Neural progenitor cell (in vitro differentiated cells): Measurements from ENCODE around the gene LIMK1. TPM values are rescaled to one million over a fixed set of nuclear protein-coding genes. Genes with fewer than 3 reads are reported as not detected.
A peak's percentile ranks its signal among the peaks of the same experiment; 100 is the strongest.

Source experiments
- DNase-seq: peaks from one replicate; pipeline ENCODE4 v3.0.0-alpha.2; 2016; ENCODE audit warnings: low spot score
- H2AFZ ChIP-seq: fragments of 200-600 bp; sonication (generic); replicated peaks from 2 replicates; pipeline ENCODE4 v1.6.1; 2016; ENCODE audit warnings: antibody characterized with exemption
- H3F3A ChIP-seq: fragments of 200-600 bp; sonication (generic); 2 replicates; pipeline ENCODE4 v1.6.1; 2016; ENCODE audit warnings: antibody characterized with exemption, low read depth
- H3K27ac ChIP-seq: fragments of 200-600 bp; sonication (generic); 2 replicates; pipeline ENCODE4 v1.5.1; 2016; ENCODE audit warnings: mild to moderate bottlenecking
- H3K27me3 ChIP-seq: fragments of 200-600 bp; sonication (generic); 2 replicates; pipeline ENCODE4 v1.6.1; 2016; ENCODE audit warnings: mild to moderate bottlenecking, moderate library complexity
- H3K36me3 ChIP-seq: fragments of 200-600 bp; sonication (generic); 2 replicates; pipeline ENCODE4 v1.5.1; 2016
- H3K4me1 ChIP-seq: fragments of 200-600 bp; sonication (generic); 2 replicates; pipeline ENCODE4 v1.6.1; 2016; ENCODE audit warnings: mixed run types
- H3K4me2 ChIP-seq: fragments of 200-600 bp; sonication (generic); 2 replicates; pipeline ENCODE4 v1.6.1; 2016
- H3K4me3 ChIP-seq: fragments of 200-600 bp; sonication (generic); 2 replicates; pipeline ENCODE4 v1.5.1; 2016
- H3K79me2 ChIP-seq: fragments of 200-600 bp; sonication (generic); 2 replicates; pipeline ENCODE4 v1.6.1; 2016; ENCODE audit warnings: low read depth
- H3K9ac ChIP-seq: fragments of 200-600 bp; sonication (generic); 2 replicates; pipeline ENCODE4 v1.6.1; 2016
- H3K9me3 ChIP-seq: fragments of 200-600 bp; sonication (generic); 2 replicates; pipeline ENCODE4 v1.5.1; 2016; ENCODE audit warnings: low read depth
- H4K20me1 ChIP-seq: fragments of 200-600 bp; sonication (generic); 2 replicates; pipeline ENCODE4 v1.6.1; 2016; ENCODE audit warnings: low read depth
- H3K27ac Mint-ChIP-seq: 3 replicates; pipeline ENCODE4 v1.8.0; 2021; ENCODE audit warnings: mixed read lengths
- H3K27me3 Mint-ChIP-seq: 2 replicates; pipeline ENCODE4 v1.8.0; 2022; ENCODE audit warnings: low read depth, mild to moderate bottlenecking, inconsistent platforms, moderate library complexity, mixed read lengths; ENCODE audit not compliant: insufficient read depth
- H3K36me3 Mint-ChIP-seq: 3 replicates; pipeline ENCODE4 v1.8.0; 2021; ENCODE audit warnings: mixed read lengths
- H3K4me1 Mint-ChIP-seq: 3 replicates; pipeline ENCODE4 v1.8.0; 2021; ENCODE audit warnings: mixed read lengths
- H3K4me3 Mint-ChIP-seq: 3 replicates; pipeline ENCODE4 v1.8.0; 2021; ENCODE audit warnings: mild to moderate bottlenecking, moderate library complexity, mixed read lengths
- H3K9me3 Mint-ChIP-seq: 3 replicates; pipeline ENCODE4 v1.8.0; 2020; ENCODE audit warnings: mixed read lengths
- EZH2 ChIP-seq: fragments of 200-600 bp; sonication (generic); IDR thresholded peaks from 2 replicates; pipeline ENCODE4 v1.6.1; 2017; ENCODE audit warnings: antibody characterized with exemption, mild to moderate bottlenecking, moderate library complexity
- EZH2phosphoT487 ChIP-seq: fragments of 200-600 bp; sonication (generic); IDR thresholded peaks from 2 replicates; pipeline ENCODE4 v1.6.1; 2017; ENCODE audit warnings: antibody characterized with exemption
- total RNA-seq: library from RNA; depleted of rRNA; stranded (reverse); fragments of >200 nt; gene quantifications from 2 replicates; pipeline ENCODE4 v1.2.3, GENCODE V29; 2015; ENCODE audit warnings: low replicate concordance
- TF ChIP-seq, protein P1 (sequence below): fragments of 200-600 bp; sonication (generic); IDR thresholded peaks from 2 replicates; pipeline ENCODE4 v1.5.1; 2017; ENCODE audit warnings: antibody characterized with exemption, mild to moderate bottlenecking

The LIMK1 gene
- total RNA-seq, 1 donor from 2014 or later = 29.9 TPM

DNA sequence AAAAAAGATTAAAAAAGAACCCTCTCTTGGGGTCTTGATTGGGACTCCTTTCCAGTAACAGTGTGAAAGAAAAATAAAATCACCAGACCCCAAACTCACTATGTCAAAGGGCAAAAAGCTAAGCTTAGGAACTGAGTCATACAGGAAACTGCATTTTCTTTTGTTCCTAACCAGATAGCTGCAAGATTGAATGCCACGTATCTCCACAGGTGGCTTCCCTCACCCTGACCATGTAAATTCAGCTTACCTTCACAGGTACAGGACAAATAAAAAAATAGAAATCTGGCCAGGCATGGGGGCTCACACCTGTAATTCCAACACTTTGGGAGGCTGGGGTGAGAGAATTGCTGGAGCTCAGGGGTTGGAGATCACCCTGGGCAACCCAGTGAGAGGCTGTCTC, 58.1 kb downstream of the LIMK1 start:
- DNase-seq = no peak

GRCh38 chr7:74143383-74143782, 59.8 kb downstream of the LIMK1 start:
- Histone ChIP-seq H3K27me3 (no peaks in the 10 kb centered on the region), H3K36me3 (no peaks in the 10 kb centered on the region), H3K4me3 (no peak overlapping the region), H3K9me3 (no peaks in the 10 kb centered on the region), H4K20me1 (no peaks in the 10 kb centered on the region), H2AFZ (no peak overlapping the region), H3K79me2 (no peaks in the 10 kb centered on the region), H3K4me2 (no peak overlapping the region), H3K4me1 (peaks cover 11% of the 10 kb centered on the region), H3K9ac (no peak overlapping the region), H3K27ac (no peak overlapping the region), H3F3A (peaks cover 14% of the 10 kb centered on the region)
- Mint-ChIP-seq H3K36me3 (no peaks in the 10 kb centered on the region), H3K4me1 (peaks cover 11% of the 10 kb centered on the region), H3K4me3 (no peak overlapping the region), H3K27me3 (no peaks in the 10 kb centered on the region), H3K9me3 (peaks cover 8% of the 10 kb centered on the region), H3K27ac (peak overlapping the region; percentile 31)
- TF ChIP-seq, protein P1, sequence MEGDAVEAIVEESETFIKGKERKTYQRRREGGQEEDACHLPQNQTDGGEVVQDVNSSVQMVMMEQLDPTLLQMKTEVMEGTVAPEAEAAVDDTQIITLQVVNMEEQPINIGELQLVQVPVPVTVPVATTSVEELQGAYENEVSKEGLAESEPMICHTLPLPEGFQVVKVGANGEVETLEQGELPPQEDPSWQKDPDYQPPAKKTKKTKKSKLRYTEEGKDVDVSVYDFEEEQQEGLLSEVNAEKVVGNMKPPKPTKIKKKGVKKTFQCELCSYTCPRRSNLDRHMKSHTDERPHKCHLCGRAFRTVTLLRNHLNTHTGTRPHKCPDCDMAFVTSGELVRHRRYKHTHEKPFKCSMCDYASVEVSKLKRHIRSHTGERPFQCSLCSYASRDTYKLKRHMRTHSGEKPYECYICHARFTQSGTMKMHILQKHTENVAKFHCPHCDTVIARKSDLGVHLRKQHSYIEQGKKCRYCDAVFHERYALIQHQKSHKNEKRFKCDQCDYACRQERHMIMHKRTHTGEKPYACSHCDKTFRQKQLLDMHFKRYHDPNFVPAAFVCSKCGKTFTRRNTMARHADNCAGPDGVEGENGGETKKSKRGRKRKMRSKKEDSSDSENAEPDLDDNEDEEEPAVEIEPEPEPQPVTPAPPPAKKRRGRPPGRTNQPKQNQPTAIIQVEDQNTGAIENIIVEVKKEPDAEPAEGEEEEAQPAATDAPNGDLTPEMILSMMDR = no peak
- TF ChIP-seq EZH2phosphoT487 (no peak), EZH2 (no peak)
- no peak for DNase-seq

More for the DNA sequence above, 58.1 kb downstream of the LIMK1 start:
- peaks cover 13% of the 10 kb centered on the region for H3K4me1 Mint-ChIP-seq
- H4K20me1 ChIP-seq = no peaks in the 10 kb centered on the region
- no peak overlapping the region for H3K4me3 ChIP-seq
- no peak overlapping the region for H2AFZ ChIP-seq
- H3K27me3 ChIP-seq = no peaks in the 10 kb centered on the region
- H3K36me3 ChIP-seq = no peaks in the 10 kb centered on the region
- H3K9me3 ChIP-seq = no peaks in the 10 kb centered on the region
- no peaks in the 10 kb centered on the region for H3K36me3 Mint-ChIP-seq
- no peak overlapping the region for H3K27ac ChIP-seq
- H3F3A ChIP-seq = peaks cover 18% of the 10 kb centered on the region
- H3K27ac Mint-ChIP-seq = no peak overlapping the region
- H3K4me1 ChIP-seq = peaks cover 11% of the 10 kb centered on the region
- H3K79me2 ChIP-seq = no peaks in the 10 kb centered on the region
- H3K27me3 Mint-ChIP-seq = peaks cover 2% of the 10 kb centered on the region
- TF ChIP-seq EZH2 (no peak), EZH2phosphoT487 (no peak)
- TF ChIP-seq, protein P1 = no peak
- no peak overlapping the region for H3K4me3 Mint-ChIP-seq
- H3K9me3 Mint-ChIP-seq = peaks cover 8% of the 10 kb centered on the region
- H3K4me2 ChIP-seq = no peak overlapping the region
- H3K9ac ChIP-seq = no peak overlapping the region

- H3K27me3 ChIP-seq = no peaks in the 10 kb centered on the region
- H3K4me3 ChIP-seq = no peak overlapping the region
- Mint-ChIP-seq H3K27me3 (no peaks in the 10 kb centered on the region), H3K4me3 (no peak overlapping the region), H3K27ac (no peak overlapping the region), H3K9me3 (peaks cover 8% of the 10 kb centered on the region), H3K4me1 (peaks cover 12% of the 10 kb centered on the region), H3K36me3 (no peaks in the 10 kb centered on the region)
- H3K9me3 ChIP-seq = no peaks in the 10 kb centered on the region
- H3K9ac ChIP-seq = no peak overlapping the region
- no peak overlapping the region for H2AFZ ChIP-seq
- no peaks in the 10 kb centered on the region for H4K20me1 ChIP-seq
- DNase-seq = no peak
- H3K4me1 ChIP-seq = peaks cover 10% of the 10 kb centered on the region
- no peaks in the 10 kb centered on the region for H3F3A ChIP-seq
- TF ChIP-seq EZH2 (no peak), EZH2phosphoT487 (no peak)
- TF ChIP-seq, protein P1 = no peak
- no peaks in the 10 kb centered on the region for H3K79me2 ChIP-seq
- no peak overlapping the region for H3K27ac ChIP-seq
- H3K36me3 ChIP-seq = no peaks in the 10 kb centered on the region
- no peak overlapping the region for H3K4me2 ChIP-seq
These were observed 64.9 kb downstream of the LIMK1 start for GRCh38 chr7:74148491-74148890.
